Left lung (tissue), 10 donors: ENCODE measurements around the gene ORC6. TPM values are rescaled to one million over a fixed set of nuclear protein-coding genes. Genes with fewer than 3 reads are reported as not detected.

ENCODE experiments used
- ATAC-seq: fragments of 200-7000 bp; cut with Tn5 transposase; one replicate; pipeline ENCODE4 v1.9.1; 2020; ENCODE audit warnings: moderate library complexity
- DNase-seq, 4 donors: peaks; one replicate each; pipeline ENCODE4 v3.0.0-alpha.2; 2013 to 2020
- H3K27ac ChIP-seq, 2 donors: fragments of 200-600 bp; sonication (generic) in 1 of 2; one replicate each; pipeline versions ENCODE4 v1.5.0 to v1.8.0; 2020 to 2021
- H3K27me3 ChIP-seq, 2 donors: fragments of 200-600 bp; sonication (generic) in 1 of 2; one replicate each; pipeline versions ENCODE4 v1.5.0 to v1.8.0; 2020 to 2021
- H3K36me3 ChIP-seq, 2 donors: fragments of 200-600 bp; sonication (generic) in 1 of 2; one replicate each; pipeline versions ENCODE4 v1.5.0 to v1.8.0; 2020 to 2021
- H3K4me1 ChIP-seq, 2 donors: fragments of 200-600 bp; one replicate each; pipeline ENCODE4 v1.8.0; 2021
- H3K4me3 ChIP-seq, 2 donors: fragments of 200-600 bp; sonication (generic) in 1 of 2; one replicate each; pipeline versions ENCODE4 v1.5.0 to v1.8.0; 2020 to 2021; ENCODE audit warnings: mild to moderate bottlenecking in 1 of 2
- H3K9me3 ChIP-seq, 2 donors: fragments of 200-600 bp; sonication (generic) in 1 of 2; one replicate each; pipeline versions ENCODE4 v1.5.0 to v1.8.0; 2020 to 2021
- intact Hi-C, 2 donors: fragments of 100-400 bp; cut with DNase I; formaldehyde crosslinking; loops; one replicate each; pipeline versions ENCODE4 v1.11.2 to v1.14.2; 2022
- polyA plus RNA-seq, 6 donors: library from polyadenylated mRNA; unstranded; fragments of 120-200 nt; gene quantifications; one replicate each; pipeline ENCODE4 v1.2.1, GENCODE V29; 2013; ENCODE audit not compliant: insufficient read length in 6 of 6
- total RNA-seq, 2 donors: library from RNA; stranded (reverse); fragmentation: NEBNext Ultra II Directional; extraction: Animal tissue kit (Norgen Biotek cat#: 25700); gene quantifications; one replicate each; pipeline ENCODE4 v1.2.1, GENCODE V29; 2021
- TF ChIP-seq, protein P1 (sequence below), 2 donors: fragments of 200-600 bp; sonication (generic) in 1 of 2; IDR thresholded peaks; one replicate each; pipeline versions ENCODE4 v1.5.0 to v1.8.0; 2021; ENCODE audit warnings: antibody characterized with exemption in 2 of 2
- donor health status: DM: no; HTN: yes; CAD: no.
- donor health status: DM: no; HTN: no; CAD: no.

Gene ORC6
- total and polyA plus RNA-seq, 8 donors: 7.4 to 31.6 (median 25.1) TPM

DNA sequence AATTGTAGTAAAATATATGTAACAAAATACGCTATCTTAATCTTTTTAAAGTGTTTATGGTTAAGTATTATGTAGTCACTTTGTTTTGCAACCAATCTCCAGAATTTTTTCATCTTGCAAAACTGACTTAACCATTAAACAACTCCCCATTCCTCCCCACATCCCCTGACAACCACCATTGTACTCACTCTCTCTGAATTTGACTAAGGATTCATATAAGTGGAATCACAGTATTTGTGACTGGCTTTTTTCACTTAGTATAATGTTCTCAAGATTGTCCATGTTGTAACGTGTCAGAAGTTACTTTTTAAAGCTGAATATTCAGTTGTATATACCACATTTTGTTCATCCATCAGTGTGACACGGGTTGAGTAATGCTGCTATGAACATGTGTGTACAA is 10.6 kb downstream of the ORC6 start:
- H3K9me3 ChIP-seq: no peaks in the 10 kb centered on the region
- H3K4me3 ChIP-seq: no peak overlapping the region
- no peaks in the 10 kb centered on the region for H3K4me1 ChIP-seq
- ATAC-seq (no peak), DNase-seq (no peak)
- TF ChIP-seq, protein P1, sequence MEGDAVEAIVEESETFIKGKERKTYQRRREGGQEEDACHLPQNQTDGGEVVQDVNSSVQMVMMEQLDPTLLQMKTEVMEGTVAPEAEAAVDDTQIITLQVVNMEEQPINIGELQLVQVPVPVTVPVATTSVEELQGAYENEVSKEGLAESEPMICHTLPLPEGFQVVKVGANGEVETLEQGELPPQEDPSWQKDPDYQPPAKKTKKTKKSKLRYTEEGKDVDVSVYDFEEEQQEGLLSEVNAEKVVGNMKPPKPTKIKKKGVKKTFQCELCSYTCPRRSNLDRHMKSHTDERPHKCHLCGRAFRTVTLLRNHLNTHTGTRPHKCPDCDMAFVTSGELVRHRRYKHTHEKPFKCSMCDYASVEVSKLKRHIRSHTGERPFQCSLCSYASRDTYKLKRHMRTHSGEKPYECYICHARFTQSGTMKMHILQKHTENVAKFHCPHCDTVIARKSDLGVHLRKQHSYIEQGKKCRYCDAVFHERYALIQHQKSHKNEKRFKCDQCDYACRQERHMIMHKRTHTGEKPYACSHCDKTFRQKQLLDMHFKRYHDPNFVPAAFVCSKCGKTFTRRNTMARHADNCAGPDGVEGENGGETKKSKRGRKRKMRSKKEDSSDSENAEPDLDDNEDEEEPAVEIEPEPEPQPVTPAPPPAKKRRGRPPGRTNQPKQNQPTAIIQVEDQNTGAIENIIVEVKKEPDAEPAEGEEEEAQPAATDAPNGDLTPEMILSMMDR (IDR thresholded peaks at IDR 0.05): no peak
- H3K27ac ChIP-seq: no peak overlapping the region
- H3K36me3 ChIP-seq: no peaks in the 10 kb centered on the region
- H3K27me3 ChIP-seq: no peaks in the 10 kb centered on the region
- intact Hi-C loops: no loop called here

DNA sequence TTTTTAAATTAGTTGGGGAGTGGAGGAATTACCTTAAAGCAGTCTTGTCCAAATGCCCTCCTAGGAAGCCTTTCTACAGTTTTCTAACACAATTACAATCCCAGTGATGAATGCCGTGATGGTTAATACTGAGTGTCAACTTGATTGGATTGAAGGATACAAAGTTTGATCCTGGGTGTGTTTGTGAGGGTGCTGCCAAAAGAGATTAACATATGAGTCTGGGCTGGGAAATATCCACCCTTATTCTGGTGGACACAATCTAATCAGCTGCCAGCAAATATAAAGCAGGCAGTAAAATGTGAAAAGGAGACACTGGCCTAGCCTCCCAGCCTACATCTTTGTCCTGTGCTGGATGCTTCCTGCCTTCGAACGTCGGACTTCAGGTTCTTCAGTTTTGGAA is 12.2 kb downstream of the ORC6 start:
- Histone ChIP-seq H3K36me3 (no peaks in the 10 kb centered on the region), H3K27me3 (no peaks in the 10 kb centered on the region), H3K27ac (no peak overlapping the region), H3K4me1 (no peaks in the 10 kb centered on the region), H3K9me3 (no peaks in the 10 kb centered on the region), H3K4me3 (no peak overlapping the region)
- DNase-seq: no peak
- intact Hi-C loops: no loop called here
- TF ChIP-seq, protein P1 (IDR thresholded peaks at IDR 0.05): no peak
- no peak for ATAC-seq

DNA sequence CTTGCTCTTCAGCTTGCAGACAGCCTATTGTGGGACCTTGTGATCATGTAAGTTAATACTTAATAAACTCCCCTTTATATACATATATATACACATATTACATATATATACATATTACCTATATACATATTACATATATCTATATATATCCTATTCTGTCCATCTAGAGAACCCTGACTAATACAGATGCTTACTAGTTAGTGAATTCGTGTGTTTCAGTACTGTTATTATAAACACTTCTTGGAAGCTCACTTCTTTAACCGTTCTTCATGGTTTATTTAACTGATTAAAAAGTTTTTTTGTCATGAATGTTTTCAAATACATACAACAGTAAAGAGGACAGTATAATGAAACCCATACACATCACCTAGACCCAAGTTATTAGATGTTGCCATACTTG is 12.6 kb downstream of the ORC6 start:
- Histone ChIP-seq H3K36me3 (no peaks in the 10 kb centered on the region), H3K27me3 (no peaks in the 10 kb centered on the region), H3K4me1 (no peaks in the 10 kb centered on the region), H3K27ac (no peak overlapping the region), H3K9me3 (no peaks in the 10 kb centered on the region), H3K4me3 (no peak overlapping the region)
- DNase-seq: no peak
- no peak for ATAC-seq
- TF ChIP-seq, protein P1 (IDR thresholded peaks at IDR 0.05): no peak
- intact Hi-C loops: no loop called here

DNA sequence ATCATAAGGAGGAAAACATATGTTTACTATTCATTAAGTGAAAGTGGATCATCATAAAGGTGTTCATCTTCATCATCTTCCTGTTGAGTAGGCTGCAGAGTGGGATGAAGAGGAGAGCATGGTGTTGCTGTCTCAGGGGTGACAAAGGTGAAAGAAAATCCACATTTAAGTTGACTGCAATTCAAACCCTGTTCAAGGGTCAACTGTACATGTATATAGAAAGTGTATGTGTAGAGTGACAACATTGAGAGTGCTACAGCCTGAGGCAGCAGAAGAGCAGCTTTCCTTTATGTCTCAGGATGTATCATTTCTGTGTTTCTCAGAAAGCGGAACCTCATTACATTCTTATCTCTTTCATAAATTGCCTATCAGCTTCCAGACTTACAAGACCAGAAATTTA is 17.2 kb downstream of the ORC6 start:
- peaks cover 0 to 10% of the 10 kb centered on the region in 2 donors for H3K4me1 ChIP-seq
- DNase-seq (no peak), ATAC-seq (no peak)
- no peaks in the 10 kb centered on the region for H3K36me3 ChIP-seq
- no peak overlapping the region for H3K4me3 ChIP-seq
- no peak overlapping the region for H3K27ac ChIP-seq
- no peaks in the 10 kb centered on the region for H3K9me3 ChIP-seq
- intact Hi-C loops: no loop called here
- TF ChIP-seq, protein P1 (IDR thresholded peaks at IDR 0.05): no peak
- H3K27me3 ChIP-seq: no peaks in the 10 kb centered on the region

DNA sequence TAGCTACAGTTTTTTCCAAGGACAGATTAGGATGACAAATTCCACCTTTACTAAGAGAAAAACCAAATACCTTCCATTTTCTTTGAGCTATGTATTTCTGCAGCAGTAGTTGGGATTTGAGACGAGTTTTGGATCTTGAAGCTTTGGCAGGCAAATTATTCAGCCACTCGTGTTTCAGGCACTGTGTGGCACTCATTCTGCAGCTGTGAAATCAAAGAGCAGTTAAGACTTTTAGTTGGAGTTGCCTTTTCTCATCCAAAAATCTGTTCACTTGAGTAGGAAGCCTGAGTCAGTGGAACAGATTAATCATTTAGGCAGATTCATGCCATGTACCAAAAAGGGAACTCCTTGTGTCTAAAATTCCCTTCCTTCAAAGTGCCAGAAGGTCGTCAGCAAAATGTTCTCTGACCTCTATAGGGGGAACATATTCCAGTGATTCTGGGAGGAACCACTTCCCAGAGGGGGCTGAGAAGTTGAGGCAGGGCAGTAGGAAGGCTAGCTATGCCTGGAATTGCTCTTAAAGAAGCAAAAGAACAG is 20.1 kb downstream of the ORC6 start:
- Histone ChIP-seq H3K4me1 (peaks cover 0 to 22% of the 10 kb centered on the region in 2 donors), H3K27ac (no peak overlapping the region), H3K36me3 (no peaks in the 10 kb centered on the region), H3K9me3 (no peaks in the 10 kb centered on the region), H3K27me3 (no peaks in the 10 kb centered on the region), H3K4me3 (no peak overlapping the region)
- ATAC-seq (no peak), DNase-seq (no peak)
- TF ChIP-seq, protein P1 (IDR thresholded peaks at IDR 0.05): no peak
- intact Hi-C loops: no loop called here
